ENCODE results near the gene KIF19. TPM values are rescaled to one million over a fixed set of nuclear protein-coding genes. Genes with fewer than 3 reads are reported as not detected.

Gene KIF19
- total and polyA plus RNA-seq, 2 experiments from 2014 or later = 0.46 to 0.80 TPM

- H2AFZ ChIP-seq = no peak overlapping the region
- peaks cover 11% of the 10 kb centered on the region for H3K27me3 ChIP-seq
- H3K27ac ChIP-seq = no peak overlapping the region
- H3K36me3 ChIP-seq (replicated peaks; ENCODE audit: insufficient read depth, low read depth) = no peaks in the 10 kb centered on the region
- no peak for TF ChIP-seq CTCF (IDR thresholded peaks at IDR 0.05; ENCODE audit: poor library complexity)
- TF ChIP-seq EZH2 (IDR thresholded peaks at IDR 0.05; ENCODE audit: borderline replicate concordance) = no peak
- TF ChIP-seq EZH2phosphoT487 (IDR thresholded peaks at IDR 0.05; ENCODE audit: low read depth, severe bottlenecking, unreplicated experiment) = no peak
- no peak for DNase-seq (ENCODE audit: low spot score)
- H4K20me1 ChIP-seq (ENCODE audit: insufficient read depth, poor library complexity, severe bottlenecking) = no peaks in the 10 kb centered on the region
- no peaks in the 10 kb centered on the region for H3K9me2 ChIP-seq (replicated peaks; ENCODE audit: insufficient read depth)
- no peak overlapping the region for H3K4me3 ChIP-seq
- no peaks in the 10 kb centered on the region for H3K9me3 ChIP-seq (ENCODE audit: low read depth)
- H3K4me2 ChIP-seq = no peak overlapping the region
- 51% methylated on average over 9 of the region's 9 CpGs for WGBS (ENCODE audit: low lambda C conversion rate, missing lambda C conversion rate)
- no peaks in the 10 kb centered on the region for H3K79me2 ChIP-seq
- H3K4me1 ChIP-seq (ENCODE audit: insufficient read depth) = no peaks in the 10 kb centered on the region
Measured at GRCh38 chr17:74362069-74362405, 36.0 kb downstream of the KIF19 start.

GRCh38 chr17:74362810-74363498 is 36.9 kb downstream of the KIF19 start:
- no peak for DNase-seq (ENCODE audit: low spot score)
- H3K27me3 ChIP-seq = peaks cover 3% of the 10 kb centered on the region
- no peaks in the 10 kb centered on the region for H3K36me3 ChIP-seq (replicated peaks; ENCODE audit: insufficient read depth, low read depth)
- no peaks in the 10 kb centered on the region for H4K20me1 ChIP-seq (ENCODE audit: insufficient read depth, poor library complexity, severe bottlenecking)
- no peaks in the 10 kb centered on the region for H3K9me3 ChIP-seq (ENCODE audit: low read depth)
- WGBS (ENCODE audit: low lambda C conversion rate, missing lambda C conversion rate) = 79% methylated on average over 14 of the region's 14 CpGs
- no peak overlapping the region for H3K27ac ChIP-seq
- H3K4me1 ChIP-seq (ENCODE audit: insufficient read depth) = no peaks in the 10 kb centered on the region
- no peak overlapping the region for H3K4me2 ChIP-seq
- no peak for TF ChIP-seq EZH2 (IDR thresholded peaks at IDR 0.05; ENCODE audit: borderline replicate concordance)
- no peak for TF ChIP-seq CTCF (IDR thresholded peaks at IDR 0.05; ENCODE audit: poor library complexity)
- TF ChIP-seq EZH2phosphoT487 (IDR thresholded peaks at IDR 0.05; ENCODE audit: low read depth, severe bottlenecking, unreplicated experiment) = no peak
- no peak overlapping the region for H3K4me3 ChIP-seq
- H2AFZ ChIP-seq = no peak overlapping the region
- no peaks in the 10 kb centered on the region for H3K79me2 ChIP-seq
- no peaks in the 10 kb centered on the region for H3K9me2 ChIP-seq (replicated peaks; ENCODE audit: insufficient read depth)

- Histone ChIP-seq H3K27me3 (peaks cover 2% of the 10 kb centered on the region), H3K9me3 (ENCODE audit: low read depth) (no peaks in the 10 kb centered on the region), H3K4me1 (ENCODE audit: insufficient read depth) (no peaks in the 10 kb centered on the region), H3K4me3 (no peak within 1 kb of the TSS), H4K20me1 (ENCODE audit: insufficient read depth, poor library complexity, severe bottlenecking) (no peaks in the 10 kb centered on the region), H3K27ac (no peak within 1 kb of the TSS), H3K9me2 (replicated peaks; ENCODE audit: insufficient read depth) (no peaks in the 10 kb centered on the region), H3K4me2 (no peak within 1 kb of the TSS), H3K36me3 (replicated peaks; ENCODE audit: insufficient read depth, low read depth) (no peaks in the 10 kb centered on the region), H3K79me2 (no peaks in the 10 kb centered on the region), H2AFZ (no peak within 1 kb of the TSS)
- no peak for DNase-seq (ENCODE audit: low spot score)
- 86% methylated on average over 5 of the region's 5 CpGs for WGBS (ENCODE audit: low lambda C conversion rate, missing lambda C conversion rate)
- TF ChIP-seq CTCF (IDR thresholded peaks at IDR 0.05; ENCODE audit: poor library complexity) = no peak
- TF ChIP-seq EZH2phosphoT487 (IDR thresholded peaks at IDR 0.05; ENCODE audit: low read depth, severe bottlenecking, unreplicated experiment) = no peak
- TF ChIP-seq EZH2 (IDR thresholded peaks at IDR 0.05; ENCODE audit: borderline replicate concordance) = no peak
Measured at GRCh38 chr17:74367206-74367605, 41.2 kb downstream of the KIF19 start, which contains the start of gene GPR142. Gene GPR142, plus strand, starts transcription at chr17:74367506. Its CDS starts 2,035 bp downstream, at chr17:74369541.
